H9 (cell line): ENCODE data around the gene ZNF568. TPM values are rescaled to one million over a fixed set of nuclear protein-coding genes. Genes with fewer than 3 reads are reported as not detected.

Experiments
- DNase-seq: peaks from one replicate; pipeline ENCODE4 v3.0.0-alpha.2; 2017
- H2AFZ ChIP-seq: one replicate; pipeline ENCODE4 v1.6.1; 2013; ENCODE audit warnings: mild to moderate bottlenecking, low read length, control low read depth, moderate library complexity
- H2AK5ac ChIP-seq: 2 replicates; pipeline ENCODE4 v1.6.1; 2013; ENCODE audit warnings: low read length, control low read depth, mixed read lengths; ENCODE audit not compliant: insufficient read length
- H2BK120ac ChIP-seq: one replicate; pipeline ENCODE4 v1.6.1; 2013; ENCODE audit warnings: low read depth, mild to moderate bottlenecking, low read length, control low read depth, inconsistent platforms; ENCODE audit not compliant: poor library complexity, severe bottlenecking
- H2BK12ac ChIP-seq: 2 replicates; pipeline ENCODE4 v1.6.1; 2013; ENCODE audit warnings: low read length, control low read depth, mixed read lengths, low read depth; ENCODE audit not compliant: insufficient read length
- H2BK15ac ChIP-seq: 2 replicates; pipeline ENCODE4 v1.6.1; 2013; ENCODE audit warnings: low read depth, low read length, control low read depth
- H2BK20ac ChIP-seq: one replicate; pipeline ENCODE4 v1.6.1; 2013; ENCODE audit warnings: low read depth, mild to moderate bottlenecking, low read length, control low read depth, inconsistent platforms; ENCODE audit not compliant: poor library complexity, severe bottlenecking
- H2BK5ac ChIP-seq: 2 replicates; pipeline ENCODE4 v1.6.1; 2013; ENCODE audit warnings: low read length, control low read depth, mixed read lengths; ENCODE audit not compliant: insufficient read length
- H3K14ac ChIP-seq: 2 replicates; pipeline ENCODE4 v1.6.1; 2013; ENCODE audit warnings: low read length, control low read depth; ENCODE audit not compliant: insufficient read depth
- H3K18ac ChIP-seq: 2 replicates; pipeline ENCODE4 v1.6.1; 2013; ENCODE audit warnings: low read depth, mild to moderate bottlenecking, mixed read lengths, low read length, control low read depth; ENCODE audit not compliant: insufficient read length
- H3K23ac ChIP-seq: 2 replicates; pipeline ENCODE4 v1.6.1; 2013; ENCODE audit warnings: low read length, control low read depth, mixed read lengths, low read depth; ENCODE audit not compliant: insufficient read length
- H3K23me2 ChIP-seq: 2 replicates; pipeline ENCODE4 v1.6.1; 2013; ENCODE audit warnings: low read depth, mild to moderate bottlenecking, mixed read lengths, low read length, control low read depth; ENCODE audit not compliant: insufficient read length, poor library complexity, severe bottlenecking
- H3K27ac ChIP-seq: 2 replicates; pipeline ENCODE4 v1.5.1; 2013; ENCODE audit warnings: low read length, control low read depth, mixed read lengths, low read depth; ENCODE audit not compliant: insufficient read length
- H3K27me3 ChIP-seq: 2 replicates; pipeline ENCODE4 v1.6.1; 2013; ENCODE audit warnings: low read length, control low read depth, inconsistent platforms; ENCODE audit not compliant: insufficient read depth
- H3K4ac ChIP-seq: 2 replicates; pipeline ENCODE4 v1.6.1; 2013; ENCODE audit warnings: low read depth, mild to moderate bottlenecking, control low read depth, inconsistent platforms, low read length, moderate library complexity
- H3K4me1 ChIP-seq: 2 replicates; pipeline ENCODE4 v1.6.1; 2013; ENCODE audit warnings: low read length, control low read depth, inconsistent platforms; ENCODE audit not compliant: insufficient read depth
- H3K4me2 ChIP-seq: 2 replicates; pipeline ENCODE4 v1.6.1; 2013; ENCODE audit warnings: low read length, control low read depth, mixed read lengths; ENCODE audit not compliant: insufficient read length, insufficient read depth
- H3K56ac ChIP-seq: 2 replicates; pipeline ENCODE4 v1.6.1; 2013; ENCODE audit warnings: low read depth, mild to moderate bottlenecking, mixed read lengths, low read length, control low read depth; ENCODE audit not compliant: insufficient read length
- H3K79me1 ChIP-seq: 2 replicates; pipeline ENCODE4 v1.6.1; 2013; ENCODE audit warnings: low read depth, mild to moderate bottlenecking, moderate library complexity, low read length, control low read depth, inconsistent platforms; ENCODE audit not compliant: insufficient read depth, poor library complexity, severe bottlenecking
- H3K79me2 ChIP-seq: 2 replicates; pipeline ENCODE4 v1.6.1; 2013; ENCODE audit warnings: low read length, control low read depth, inconsistent platforms; ENCODE audit not compliant: insufficient read depth
- H3K9ac ChIP-seq: 2 replicates; pipeline ENCODE4 v1.6.1; 2013; ENCODE audit warnings: low read length, control low read depth, mixed read lengths; ENCODE audit not compliant: insufficient read length; ENCODE audit errors: extremely low read depth
- H3K9me3 ChIP-seq: one replicate; pipeline ENCODE4 v1.6.1; 2013; ENCODE audit warnings: low read depth, low read length, inconsistent platforms; ENCODE audit not compliant: control insufficient read depth
- H3T11ph ChIP-seq: one replicate; pipeline ENCODE4 v1.6.1; 2013; ENCODE audit warnings: mild to moderate bottlenecking, low read length, control low read depth, inconsistent platforms
- H4K20me1 ChIP-seq: one replicate; pipeline ENCODE4 v1.6.1; 2013; ENCODE audit not compliant: control insufficient read depth, insufficient read length, insufficient read depth
- H4K5ac ChIP-seq: 2 replicates; pipeline ENCODE4 v1.6.1; 2013; ENCODE audit warnings: low read depth, mild to moderate bottlenecking, mixed read lengths, low read length, control low read depth; ENCODE audit not compliant: insufficient read length
- H4K8ac ChIP-seq: replicated peaks from 2 replicates; pipeline ENCODE4 v1.6.1; 2013; ENCODE audit warnings: low read length, control low read depth, mixed read lengths, low read depth; ENCODE audit not compliant: insufficient read length
- H4K91ac ChIP-seq: 2 replicates; pipeline ENCODE4 v1.6.1; 2013; ENCODE audit warnings: low read depth, mild to moderate bottlenecking, moderate library complexity, mixed read lengths, low read length, control low read depth; ENCODE audit not compliant: insufficient read length
- H3K27ac Mint-ChIP-seq, 3 experiments: 2 replicates in 2 of 3; 3 replicates in 1 of 3; pipeline ENCODE4 v1.8.0; 2020 to 2021; ENCODE audit warnings: mixed read lengths in 3 of 3, mild to moderate bottlenecking in 1 of 3, moderate library complexity in 1 of 3
- H3K27me3 Mint-ChIP-seq: 2 replicates; pipeline ENCODE4 v1.8.0; 2021; ENCODE audit warnings: low read depth, mild to moderate bottlenecking, moderate library complexity, mixed read lengths
- H3K36me3 Mint-ChIP-seq, 3 experiments: 2 replicates in 2 of 3; 3 replicates in 1 of 3; pipeline ENCODE4 v1.8.0; 2020 to 2021; ENCODE audit warnings: low read depth in 3 of 3, mixed read lengths in 3 of 3; ENCODE audit not compliant: insufficient read depth in 1 of 3
- H3K4me1 Mint-ChIP-seq, 2 experiments: 2 replicates each; pipeline ENCODE4 v1.8.0; 2020; ENCODE audit warnings: mixed read lengths in 2 of 2
- H3K4me3 Mint-ChIP-seq, 2 experiments: 2 replicates in 1 of 2; 3 replicates in 1 of 2; pipeline ENCODE4 v1.8.0; 2020 to 2021; ENCODE audit warnings: mild to moderate bottlenecking in 2 of 2, mixed read lengths in 2 of 2, moderate library complexity in 1 of 2
- H3K9me3 Mint-ChIP-seq, 2 experiments: 2 replicates in 1 of 2; 3 replicates in 1 of 2; pipeline ENCODE4 v1.8.0; 2020; ENCODE audit warnings: mild to moderate bottlenecking in 2 of 2, mixed read lengths in 2 of 2, moderate library complexity in 1 of 2
- WGBS: extraction: QIAGEN DNeasy Blood & Tissue Kit; methylation state at CpG from one replicate; pipeline ENCODE4 v1.1.7; 2013; ENCODE audit warnings: missing lambda C conversion rate, low lambda C conversion rate, mixed read lengths; ENCODE audit not compliant: insufficient read length; ENCODE audit errors: extremely low coverage; 5-methylcytosine and 5-hydroxymethylcytosine counted together
- total RNA-seq: library from RNA; stranded (reverse); gene quantifications from 2 replicates; pipeline ENCODE4 v1.2.1, GENCODE V29; 2021
- TF ChIP-seq, protein P1 (sequence below): fragments of 200-600 bp; sonication (generic); conservative IDR thresholded peaks from 3 replicates; pipeline ENCODE4 v1.8.0; 2021; ENCODE audit warnings: antibody characterized with exemption, mild to moderate bottlenecking

Gene ZNF568
- total RNA-seq, 1 experiment from 2014 or later, result 3.1 TPM

DNA sequence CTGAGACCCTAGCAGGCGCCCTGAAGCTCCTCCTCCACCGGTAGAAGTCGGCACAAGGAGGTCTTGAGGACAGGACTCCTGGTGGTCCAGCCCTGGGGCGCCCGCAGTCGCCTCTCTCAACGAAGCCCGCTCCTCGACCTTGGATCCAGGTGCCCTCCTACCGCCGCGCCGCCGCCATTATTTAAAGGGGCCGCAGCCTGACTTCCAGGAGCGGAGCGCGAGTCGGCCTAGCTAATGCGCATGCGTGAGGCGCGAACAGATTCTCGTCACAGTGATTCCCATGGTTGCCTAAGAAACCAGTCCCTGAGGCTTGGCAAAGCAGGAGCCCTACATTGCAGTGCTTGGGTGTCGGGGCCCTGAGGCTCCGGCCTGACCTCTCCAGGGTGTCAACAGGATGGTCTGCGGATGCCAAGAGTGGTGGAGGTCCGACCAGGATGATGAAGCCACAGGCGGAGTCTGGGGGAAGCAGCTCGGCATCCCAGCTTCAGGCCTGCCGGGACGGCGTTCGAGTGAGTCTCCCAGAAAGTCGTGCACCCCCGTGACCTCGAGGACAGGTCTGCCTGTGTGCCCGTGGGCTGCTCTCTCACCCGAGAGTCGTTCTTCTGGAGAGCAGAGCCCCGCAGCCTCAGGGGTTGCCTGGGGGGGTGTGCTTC is 96.1 kb downstream of the ZNF568 start:
- H3K4me2 ChIP-seq, result no peak overlapping the region
- WGBS, result no CpG with 5 or more reads among the region's 41 CpGs
- no peak overlapping the region for H2AK5ac ChIP-seq
- Mint-ChIP-seq H3K4me1 (no peaks in the 10 kb centered on the region), H3K4me3 (no peak overlapping the region), H3K27me3 (peaks cover 4% of the 10 kb centered on the region), H3K36me3 (peaks cover 15 to 40% (median 22%) of the 10 kb centered on the region in 3 experiments; a peak in 6 of 7 replicates), H3K27ac (no peak overlapping the region), H3K9me3 (peaks cover 93 to 100% of the 10 kb centered on the region in 2 experiments)
- H4K8ac ChIP-seq, result no peak overlapping the region
- H3K79me1 ChIP-seq, result no peaks in the 10 kb centered on the region
- H2BK20ac ChIP-seq, result no peak overlapping the region
- no peaks in the 10 kb centered on the region for H3K23me2 ChIP-seq
- H4K91ac ChIP-seq, result no peak overlapping the region
- H2BK5ac ChIP-seq, result no peak overlapping the region
- H4K20me1 ChIP-seq, result no peaks in the 10 kb centered on the region
- peaks cover 96% of the 10 kb centered on the region for H3K9me3 ChIP-seq
- TF ChIP-seq, protein P1, sequence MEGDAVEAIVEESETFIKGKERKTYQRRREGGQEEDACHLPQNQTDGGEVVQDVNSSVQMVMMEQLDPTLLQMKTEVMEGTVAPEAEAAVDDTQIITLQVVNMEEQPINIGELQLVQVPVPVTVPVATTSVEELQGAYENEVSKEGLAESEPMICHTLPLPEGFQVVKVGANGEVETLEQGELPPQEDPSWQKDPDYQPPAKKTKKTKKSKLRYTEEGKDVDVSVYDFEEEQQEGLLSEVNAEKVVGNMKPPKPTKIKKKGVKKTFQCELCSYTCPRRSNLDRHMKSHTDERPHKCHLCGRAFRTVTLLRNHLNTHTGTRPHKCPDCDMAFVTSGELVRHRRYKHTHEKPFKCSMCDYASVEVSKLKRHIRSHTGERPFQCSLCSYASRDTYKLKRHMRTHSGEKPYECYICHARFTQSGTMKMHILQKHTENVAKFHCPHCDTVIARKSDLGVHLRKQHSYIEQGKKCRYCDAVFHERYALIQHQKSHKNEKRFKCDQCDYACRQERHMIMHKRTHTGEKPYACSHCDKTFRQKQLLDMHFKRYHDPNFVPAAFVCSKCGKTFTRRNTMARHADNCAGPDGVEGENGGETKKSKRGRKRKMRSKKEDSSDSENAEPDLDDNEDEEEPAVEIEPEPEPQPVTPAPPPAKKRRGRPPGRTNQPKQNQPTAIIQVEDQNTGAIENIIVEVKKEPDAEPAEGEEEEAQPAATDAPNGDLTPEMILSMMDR, result no peak
- no peak overlapping the region for H3K4ac ChIP-seq
- H3K4me1 ChIP-seq, result no peaks in the 10 kb centered on the region
- no peak overlapping the region for H3K9ac ChIP-seq
- no peak overlapping the region for H3K27ac ChIP-seq
- no peak overlapping the region for H3K18ac ChIP-seq
- H3K23ac ChIP-seq, result no peak overlapping the region
- DNase-seq, result no peak
- H3K27me3 ChIP-seq, result no peaks in the 10 kb centered on the region
- H3K79me2 ChIP-seq, result no peaks in the 10 kb centered on the region
- no peak overlapping the region for H2BK120ac ChIP-seq
- H2AFZ ChIP-seq, result no peak overlapping the region
- no peak overlapping the region for H2BK12ac ChIP-seq
- H3K14ac ChIP-seq, result no peak overlapping the region
- H3T11ph ChIP-seq, result no peak overlapping the region
- no peak overlapping the region for H2BK15ac ChIP-seq
- H4K5ac ChIP-seq, result no peak overlapping the region
- H3K56ac ChIP-seq, result no peak overlapping the region
